WTC11 (cell line): ENCODE measurements around the gene TRAPPC8. TPM values are rescaled to one million over a fixed set of nuclear protein-coding genes. Genes with fewer than 3 reads are reported as not detected.

Experiments used
- ATAC-seq: fragments of 200-7000 bp; cut with Tn5 transposase; 2 replicates; pipeline ENCODE4 v1.10.0; 2021; ENCODE audit warnings: mild to moderate bottlenecking, moderate library complexity
- CTCF ChIA-PET: fragments of 300-600 bp; sonication (Branson Sonifier 250); formaldehyde crosslinking; loops from one replicate; lab custom pipeline; 2021; ENCODE audit warnings: antibody characterized with exemption; lab: Charles Lee
- POLR2A ChIA-PET: fragments of 350-600 bp; sonication (Branson Sonifier 250); formaldehyde crosslinking; loops from one replicate; lab custom pipeline; 2021; ENCODE audit warnings: antibody characterized with exemption; lab: Charles Lee
- DNase-seq: peaks from one replicate; pipeline ENCODE4 v3.0.0; 2021; ENCODE audit warnings: low spot score
- H3K27ac Mint-ChIP-seq: 2 replicates; pipeline ENCODE4 v1.8.0; 2021; ENCODE audit warnings: mixed read lengths
- H3K27me3 Mint-ChIP-seq: 2 replicates; pipeline ENCODE4 v1.8.0; 2021; ENCODE audit warnings: low read depth, mild to moderate bottlenecking, moderate library complexity, mixed read lengths
- H3K36me3 Mint-ChIP-seq: 2 replicates; pipeline ENCODE4 v1.8.0; 2021; ENCODE audit warnings: mixed read lengths
- H3K4me1 Mint-ChIP-seq: 2 replicates; pipeline ENCODE4 v1.8.0; 2022; ENCODE audit warnings: mixed read lengths
- H3K4me3 Mint-ChIP-seq: 2 replicates; pipeline ENCODE4 v1.8.0; 2021; ENCODE audit warnings: mild to moderate bottlenecking, moderate library complexity, mixed read lengths
- H3K9me3 Mint-ChIP-seq: 2 replicates; pipeline ENCODE4 v1.8.0; 2021; ENCODE audit warnings: mixed read lengths
- AR ChIP-seq: fragments of 250-450 bp; sonication (Bioruptor Pico); IDR thresholded peaks from 2 replicates; pipeline ENCODE4 v1.9.0; 2021; ENCODE audit warnings: mild to moderate bottlenecking
- ELF4 ChIP-seq: sonication (generic); formaldehyde crosslinking; IDR thresholded peaks from 2 replicates; pipeline ENCODE4 v1.8.1; 2022; ENCODE audit warnings: low read depth, mild to moderate bottlenecking, moderate library complexity, missing genetic modification reagents
- ETV6 ChIP-seq: sonication (generic); formaldehyde crosslinking; IDR thresholded peaks from 2 replicates; pipeline ENCODE4 v1.8.1; 2022; ENCODE audit warnings: mild to moderate bottlenecking, missing genetic modification reagents
- FOXJ3 ChIP-seq: sonication (generic); formaldehyde crosslinking; IDR thresholded peaks from 2 replicates; pipeline ENCODE4 v1.9.0; 2021; ENCODE audit warnings: missing genetic modification reagents, mild to moderate bottlenecking, borderline replicate concordance
- HMGA2 ChIP-seq: fragments of 250-450 bp; sonication (Bioruptor Pico); IDR thresholded peaks from 2 replicates; pipeline ENCODE4 v1.4.0; 2021; ENCODE audit warnings: mild to moderate bottlenecking, moderate library complexity
- HMGXB4 ChIP-seq: sonication (generic); formaldehyde crosslinking; IDR thresholded peaks from 2 replicates; pipeline ENCODE4 v1.8.1; 2023; ENCODE audit warnings: mild to moderate bottlenecking, moderate library complexity, missing genetic modification reagents
- JUN ChIP-seq: sonication (generic); formaldehyde crosslinking; IDR thresholded peaks from 2 replicates; pipeline ENCODE4 v1.8.0; 2023; ENCODE audit warnings: mild to moderate bottlenecking, missing genetic modification reagents
- NFATC4 ChIP-seq: fragments of 250-450 bp; sonication (Bioruptor Pico); IDR thresholded peaks from 2 replicates; pipeline ENCODE4 v1.9.0; 2021; ENCODE audit warnings: mild to moderate bottlenecking
- NFYB ChIP-seq: sonication (generic); formaldehyde crosslinking; conservative IDR thresholded peaks from 2 replicates; pipeline ENCODE4 v1.8.0; 2022; ENCODE audit warnings: low read depth, missing genetic modification reagents
- NR3C1 ChIP-seq: sonication (generic); formaldehyde crosslinking; conservative IDR thresholded peaks from 2 replicates; pipeline ENCODE4 v1.8.1; 2023; ENCODE audit warnings: low read depth, mild to moderate bottlenecking, missing genetic modification reagents
- PRDM15 ChIP-seq: sonication (generic); formaldehyde crosslinking; IDR thresholded peaks from 2 replicates; pipeline ENCODE4 v1.8.0; 2022; ENCODE audit warnings: missing genetic modification reagents
- SMAD3 ChIP-seq: sonication (generic); formaldehyde crosslinking; IDR thresholded peaks from 2 replicates; pipeline ENCODE4 v1.8.0; 2022; ENCODE audit warnings: missing genetic modification reagents, mild to moderate bottlenecking, borderline replicate concordance
- TP53 ChIP-seq: sonication (generic); formaldehyde crosslinking; IDR thresholded peaks from 2 replicates; pipeline ENCODE4 v1.8.1; 2023; ENCODE audit warnings: mild to moderate bottlenecking, missing genetic modification reagents
- ZBTB21 ChIP-seq: sonication (generic); formaldehyde crosslinking; IDR thresholded peaks from 2 replicates; pipeline ENCODE4 v1.8.1; 2023; ENCODE audit warnings: mild to moderate bottlenecking, missing genetic modification reagents, borderline replicate concordance
- ZMAT4 ChIP-seq: fragments of 250-450 bp; sonication (Bioruptor Pico); IDR thresholded peaks from 2 replicates; pipeline ENCODE4 v1.9.0; 2021; ENCODE audit warnings: mild to moderate bottlenecking
- ZNF512 ChIP-seq: sonication (generic); formaldehyde crosslinking; IDR thresholded peaks from 2 replicates; pipeline ENCODE4 v1.8.1; 2022; ENCODE audit warnings: missing genetic modification reagents, borderline replicate concordance
- ZNF532 ChIP-seq: fragments of 250-450 bp; sonication (Bioruptor Pico); IDR thresholded peaks from 2 replicates; pipeline ENCODE4 v1.9.0; 2021; ENCODE audit warnings: mild to moderate bottlenecking, borderline replicate concordance
- ZNF671 ChIP-seq: fragments of 250-450 bp; sonication (Bioruptor Pico); IDR thresholded peaks from 2 replicates; pipeline ENCODE4 v1.8.0; 2021; ENCODE audit warnings: mild to moderate bottlenecking
- total RNA-seq: library from RNA; stranded (reverse); gene quantifications from 3 replicates; pipeline ENCODE4 v1.2.3, GENCODE V29; 2021
- TF ChIP-seq, protein P1 (sequence below): sonication (generic); formaldehyde crosslinking; IDR thresholded peaks from 2 replicates; pipeline ENCODE4 v1.8.0; 2022; ENCODE audit warnings: mild to moderate bottlenecking, missing genetic modification reagents
- TF ChIP-seq, protein P2 (sequence below): sonication (generic); formaldehyde crosslinking; IDR thresholded peaks from 2 replicates; pipeline ENCODE4 v1.8.1; 2022; ENCODE audit warnings: low read depth, missing genetic modification reagents, borderline replicate concordance

TRAPPC8 gene
- total RNA-seq, 1 experiment from 2014 or later: 56.3 TPM

DNA sequence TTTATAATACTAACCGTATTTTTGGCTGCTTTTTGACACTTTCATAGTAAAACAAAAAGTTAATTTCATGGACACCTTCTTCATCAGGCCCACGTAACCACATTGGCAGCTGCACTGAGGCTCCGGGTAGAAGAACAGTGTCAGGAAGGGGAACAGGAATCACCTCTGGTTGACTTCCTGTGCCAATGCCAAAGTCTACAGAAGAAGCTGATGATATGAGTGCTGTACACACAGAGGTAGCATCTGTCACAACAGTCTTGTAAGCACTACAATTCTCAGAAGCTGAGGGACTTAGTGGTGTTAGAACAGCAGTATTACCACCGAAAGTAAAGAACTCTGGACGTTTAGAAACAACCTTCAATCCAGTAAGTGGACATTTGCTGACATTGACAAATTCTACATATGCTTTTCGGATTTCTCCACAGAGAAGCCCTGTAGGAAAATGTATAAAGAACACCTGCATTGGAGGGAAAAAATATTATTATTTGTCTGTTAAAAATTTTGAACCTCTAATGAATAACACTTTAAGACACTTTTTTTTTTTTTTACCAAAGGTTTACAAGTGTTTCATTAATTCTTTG lies 85.3 kb downstream of the TRAPPC8 start (continued):
- TF ChIP-seq, protein P1, sequence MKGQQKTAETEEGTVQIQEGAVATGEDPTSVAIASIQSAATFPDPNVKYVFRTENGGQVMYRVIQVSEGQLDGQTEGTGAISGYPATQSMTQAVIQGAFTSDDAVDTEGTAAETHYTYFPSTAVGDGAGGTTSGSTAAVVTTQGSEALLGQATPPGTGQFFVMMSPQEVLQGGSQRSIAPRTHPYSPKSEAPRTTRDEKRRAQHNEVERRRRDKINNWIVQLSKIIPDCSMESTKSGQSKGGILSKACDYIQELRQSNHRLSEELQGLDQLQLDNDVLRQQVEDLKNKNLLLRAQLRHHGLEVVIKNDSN: no peak
- TF ChIP-seq ZMAT4 (CRISPR knock-in tag) (no peak), HMGA2 (no peak), SMAD3 (no peak), JUN (no peak), ZNF512 (CRISPR knock-in tag) (no peak), ELF4 (CRISPR knock-in tag) (no peak), PRDM15 (CRISPR knock-in tag) (no peak), TP53 (CRISPR knock-in tag) (no peak)
- TF ChIP-seq, all 79 proteins: peak for 0

GRCh38 chr18:31850844-31851243 lies 92.1 kb downstream of the TRAPPC8 start:
- Mint-ChIP-seq H3K4me1 (no peaks in the 10 kb centered on the region), H3K27ac (no peak overlapping the region), H3K9me3 (no peaks in the 10 kb centered on the region), H3K4me3 (no peak overlapping the region), H3K36me3 (peaks cover 64% of the 10 kb centered on the region), H3K27me3 (no peaks in the 10 kb centered on the region)
- ATAC-seq (no peak), DNase-seq (no peak)
- ChIA-PET POLR2A (no interaction called here), CTCF (interaction anchor here (1.6 kb wide), 1 partner anchor 127 kb away, joined by 5 read pairs; no protein-coding TSS in a partner anchor)
- no peak for TF ChIP-seq ZNF671 (CRISPR knock-in tag)
- TF ChIP-seq, protein P2, sequence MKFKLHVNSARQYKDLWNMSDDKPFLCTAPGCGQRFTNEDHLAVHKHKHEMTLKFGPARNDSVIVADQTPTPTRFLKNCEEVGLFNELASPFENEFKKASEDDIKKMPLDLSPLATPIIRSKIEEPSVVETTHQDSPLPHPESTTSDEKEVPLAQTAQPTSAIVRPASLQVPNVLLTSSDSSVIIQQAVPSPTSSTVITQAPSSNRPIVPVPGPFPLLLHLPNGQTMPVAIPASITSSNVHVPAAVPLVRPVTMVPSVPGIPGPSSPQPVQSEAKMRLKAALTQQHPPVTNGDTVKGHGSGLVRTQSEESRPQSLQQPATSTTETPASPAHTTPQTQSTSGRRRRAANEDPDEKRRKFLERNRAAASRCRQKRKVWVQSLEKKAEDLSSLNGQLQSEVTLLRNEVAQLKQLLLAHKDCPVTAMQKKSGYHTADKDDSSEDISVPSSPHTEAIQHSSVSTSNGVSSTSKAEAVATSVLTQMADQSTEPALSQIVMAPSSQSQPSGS: no peak
- no peak for TF ChIP-seq HMGXB4 (CRISPR knock-in tag)
- TF ChIP-seq HMGA2: no peak
- no peak for TF ChIP-seq ETV6 (CRISPR knock-in tag)
- TF ChIP-seq FOXJ3 (CRISPR knock-in tag): no peak
- TF ChIP-seq AR (CRISPR knock-in tag): no peak
- no peak for TF ChIP-seq ZNF532 (CRISPR knock-in tag)
- TF ChIP-seq ZBTB21 (CRISPR knock-in tag): no peak
- TF ChIP-seq NFYB (CRISPR knock-in tag): no peak
- TF ChIP-seq NFATC4 (CRISPR knock-in tag): no peak
- TF ChIP-seq NR3C1 (CRISPR knock-in tag): no peak
